M059J (cell line): ENCODE measurements around the gene NTRK3. TPM values are rescaled to one million over a fixed set of nuclear protein-coding genes. Genes with fewer than 3 reads are reported as not detected.
A peak's percentile ranks its signal among the peaks of the same experiment; 100 is the strongest.
"Not testable (repeated sequence)": the region's sequence is repeated elsewhere in the genome, so short reads cannot be mapped to it uniquely, and the experiment has no call there.

Experiments used
- DNase-seq: peaks from one replicate; pipeline ENCODE4 v3.0.0-alpha.2; 2012; ENCODE audit warnings: low read depth
- total RNA-seq: library from RNA; depleted of rRNA; stranded (reverse); fragments of >200 nt; shearing (Covaris generic); gene quantifications from 2 replicates; pipeline ENCODE4 v1.2.3, GENCODE V29; 2014

The NTRK3 gene
- total RNA-seq, 1 experiment from 2014 or later, result 0.86 TPM

DNA sequence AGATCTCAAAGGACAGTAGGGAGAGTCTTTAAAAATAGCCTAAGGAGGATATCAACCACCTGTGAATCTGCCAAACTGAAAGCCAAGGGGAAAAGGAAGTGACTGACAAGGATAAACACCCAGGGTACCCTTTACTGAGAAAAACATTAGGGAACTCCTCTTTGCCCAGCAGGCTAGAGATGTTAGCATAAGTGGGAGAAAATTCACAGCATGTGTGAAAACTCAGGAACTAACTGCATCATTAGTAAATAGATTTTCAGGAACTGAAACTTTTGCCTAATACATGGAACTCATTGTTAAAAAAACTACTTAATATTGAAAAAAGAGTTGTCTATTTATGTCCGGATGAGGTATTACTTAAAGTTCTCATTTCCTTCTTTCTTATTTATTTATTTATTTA, 375.5 kb downstream of the NTRK3 start:
- DNase-seq, result no peak

DNA sequence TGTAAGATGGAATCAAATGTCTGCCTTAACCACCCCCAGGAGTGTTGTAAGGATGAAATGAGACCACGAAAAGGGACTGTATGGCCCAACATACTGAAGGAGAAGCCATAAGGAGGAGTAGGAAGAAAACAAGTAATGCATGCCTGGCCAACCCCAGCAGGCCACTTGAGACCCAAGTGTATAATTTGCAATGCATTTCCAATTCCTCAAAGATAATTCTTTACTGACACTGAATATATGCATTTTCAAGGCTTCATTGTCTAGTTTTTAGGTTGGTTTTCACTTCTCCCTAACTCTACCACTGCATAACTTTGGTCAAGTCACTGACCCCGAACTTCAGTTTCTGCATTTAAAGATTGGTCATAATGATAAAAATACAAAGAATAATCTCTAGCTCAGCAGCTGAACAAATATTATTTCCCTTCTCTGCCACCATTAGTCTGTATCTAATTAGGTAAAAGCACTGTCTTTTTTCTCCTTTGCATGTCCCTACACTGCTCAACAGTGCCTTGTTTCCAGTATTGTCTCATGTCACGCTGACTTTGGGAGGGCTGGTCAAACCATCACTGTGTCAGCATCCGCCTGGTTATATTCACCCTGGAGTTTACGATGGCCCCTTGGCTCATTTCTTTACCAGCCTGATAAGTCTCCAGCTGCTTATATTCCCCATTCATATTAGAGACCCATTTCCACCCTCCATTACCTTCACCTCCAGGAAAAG, 378.6 kb downstream of the NTRK3 start:
- no peak for DNase-seq

DNA sequence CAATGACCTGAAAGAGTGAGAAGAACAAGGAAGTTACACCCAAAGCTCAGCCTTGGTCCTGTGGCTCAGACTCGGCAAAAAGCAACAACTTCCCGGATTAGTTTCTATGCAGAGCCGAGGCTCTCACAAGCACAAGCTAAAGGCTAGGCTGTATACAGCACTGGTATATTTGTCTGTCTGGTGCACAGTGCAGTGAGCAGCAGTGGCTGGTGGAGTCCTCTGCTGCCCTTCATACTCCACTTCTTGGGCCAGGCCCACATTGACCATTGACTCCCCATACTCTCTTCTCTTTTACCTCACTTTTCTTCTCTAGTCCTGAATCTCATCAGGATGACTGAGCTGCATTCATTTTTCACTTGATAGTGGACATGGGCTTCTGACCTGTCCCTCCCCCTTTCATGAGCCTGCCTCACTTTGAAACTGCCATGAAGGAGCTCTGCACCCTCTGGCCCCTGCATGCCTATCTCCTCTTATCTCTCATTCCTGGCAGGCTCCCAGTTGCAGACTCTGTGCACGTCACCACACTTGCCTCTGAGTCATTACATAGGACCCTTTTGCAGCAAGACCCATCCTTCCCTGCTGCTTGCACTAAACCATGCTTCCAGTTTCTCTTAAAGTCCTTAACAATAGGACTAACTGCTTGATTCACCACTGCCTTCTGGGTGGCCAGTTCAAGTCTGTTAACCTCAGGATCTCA, 379.3 kb downstream of the NTRK3 start:
- DNase-seq, result peak; percentile 91

DNA sequence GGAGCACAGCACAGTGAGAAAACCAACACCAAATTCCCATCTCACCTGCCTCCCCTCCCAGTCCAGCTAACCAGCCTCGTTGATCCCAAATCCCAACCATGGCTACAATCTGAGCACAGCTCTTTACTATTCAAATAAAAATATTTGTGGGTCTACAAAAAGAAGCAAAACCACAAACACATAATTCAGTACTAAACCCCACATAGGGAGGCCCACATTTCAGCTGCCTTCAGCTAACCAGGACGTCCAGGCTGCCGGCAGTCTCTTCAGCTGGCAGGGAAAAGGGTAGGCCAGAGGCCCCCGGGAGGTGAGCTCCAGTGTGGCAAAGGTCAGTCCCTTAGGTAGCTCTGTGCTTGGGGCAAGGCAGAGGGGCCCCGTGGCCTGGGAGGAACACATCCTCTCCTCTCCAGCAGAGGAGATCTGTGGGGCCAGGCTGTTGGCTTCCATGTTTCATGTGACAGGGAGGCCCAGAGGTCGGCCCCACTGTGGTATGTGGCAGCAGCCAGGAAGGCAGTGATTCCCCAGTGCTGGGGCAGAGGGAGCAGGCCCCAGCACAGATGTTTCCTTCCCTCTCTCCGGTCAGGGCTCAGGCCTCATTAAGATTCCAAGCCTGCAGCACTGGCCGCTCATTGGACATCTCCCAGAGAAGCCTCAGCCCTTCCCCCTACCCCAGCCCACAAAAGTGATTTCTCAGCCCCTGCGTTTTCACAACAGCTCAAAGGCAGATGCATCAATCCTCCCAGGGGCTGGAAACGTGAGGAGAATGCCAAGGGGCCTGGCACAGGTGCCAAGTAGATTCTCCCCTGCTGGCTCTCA, 381.4 kb downstream of the NTRK3 start:
- DNase-seq, result peak; percentile 87

DNA sequence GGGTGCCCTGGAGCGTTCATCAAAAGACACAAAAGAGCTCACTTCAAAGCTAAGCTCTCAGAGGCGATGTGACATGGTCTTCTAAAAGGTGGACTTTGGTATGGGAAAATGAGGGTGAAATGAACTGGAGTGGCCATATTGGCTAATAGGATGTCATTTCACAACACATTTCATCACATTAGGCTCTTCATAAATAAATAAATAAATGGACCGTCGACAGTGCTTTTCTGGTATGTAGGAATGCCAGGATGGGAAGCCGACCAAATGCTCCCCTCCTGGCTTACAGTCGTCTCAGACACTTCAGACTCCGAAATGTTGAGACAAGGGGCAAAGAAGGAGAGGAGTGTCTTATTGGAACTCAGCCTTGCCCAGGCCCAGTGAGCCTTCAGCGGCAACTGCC, 383.0 kb downstream of the NTRK3 start:
- no peak for DNase-seq

DNA sequence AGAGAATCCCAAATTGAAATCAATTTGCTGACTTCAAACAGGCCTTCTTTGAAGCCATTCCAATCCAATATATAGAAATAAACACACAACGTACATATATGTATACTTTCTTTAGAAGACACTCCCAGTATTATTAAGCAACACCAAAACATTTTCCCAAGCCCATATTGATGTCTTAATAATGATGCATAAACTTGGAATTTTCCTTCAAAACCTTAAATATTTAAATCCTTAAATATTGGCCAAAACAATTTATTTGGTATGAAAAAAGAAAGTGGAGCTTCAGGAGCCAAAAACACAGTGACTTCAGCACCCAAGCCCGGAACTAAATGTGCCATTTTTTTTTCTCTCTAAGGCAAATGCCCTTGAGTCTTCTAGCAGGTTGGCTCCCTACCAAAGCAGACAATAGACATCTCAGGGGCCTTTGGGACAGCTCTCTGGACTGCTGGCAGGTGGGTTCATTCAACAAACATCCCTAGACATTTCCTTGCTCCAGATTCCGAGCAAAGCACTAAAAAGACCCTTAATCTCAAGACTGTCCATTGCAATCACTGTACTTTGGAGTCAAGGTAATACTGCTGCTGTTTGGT, 384.7 kb downstream of the NTRK3 start:
- DNase-seq, result peak; percentile 52

DNA sequence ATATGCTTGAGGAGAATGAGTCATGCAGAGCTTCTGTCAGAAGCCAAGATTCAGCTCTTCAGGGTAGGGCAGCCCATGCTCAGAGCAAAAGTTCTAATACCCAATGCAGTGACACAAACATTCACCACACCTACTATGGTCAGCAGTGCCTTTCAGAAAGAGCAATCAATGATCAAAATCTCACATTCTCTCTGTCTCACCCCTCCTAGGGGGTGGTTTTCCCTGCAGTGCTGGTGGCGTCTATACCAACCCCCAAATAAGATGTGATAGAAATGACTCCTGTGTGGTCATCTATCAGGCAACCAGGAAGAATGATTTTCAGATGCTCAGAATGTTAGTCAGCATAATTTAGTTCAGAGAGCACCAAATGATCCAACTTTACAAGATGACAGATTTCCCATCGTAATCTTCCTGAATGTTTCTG, 385.3 kb downstream of the NTRK3 start:
- peak; percentile 76 for DNase-seq

DNA sequence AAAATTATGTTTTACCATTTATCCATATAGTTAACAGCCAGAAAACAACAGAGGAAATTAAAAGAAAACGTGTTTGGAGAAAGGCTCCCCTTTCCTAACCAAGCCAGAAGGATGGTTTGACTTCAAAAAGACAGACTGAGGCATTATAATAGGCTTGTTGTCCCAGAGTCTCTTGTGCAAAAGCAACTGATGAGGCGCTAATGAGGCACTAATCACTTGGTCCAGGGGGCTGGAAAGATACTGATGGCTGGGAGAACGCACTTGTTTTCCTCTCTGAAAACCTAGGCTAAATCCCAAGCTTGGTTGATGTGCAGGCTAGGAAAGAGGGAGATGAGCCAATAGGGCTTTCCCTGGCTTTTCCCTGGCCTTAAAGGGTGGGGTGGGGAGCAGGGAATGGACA, 389.6 kb downstream of the NTRK3 start:
- DNase-seq, result no peak

DNA sequence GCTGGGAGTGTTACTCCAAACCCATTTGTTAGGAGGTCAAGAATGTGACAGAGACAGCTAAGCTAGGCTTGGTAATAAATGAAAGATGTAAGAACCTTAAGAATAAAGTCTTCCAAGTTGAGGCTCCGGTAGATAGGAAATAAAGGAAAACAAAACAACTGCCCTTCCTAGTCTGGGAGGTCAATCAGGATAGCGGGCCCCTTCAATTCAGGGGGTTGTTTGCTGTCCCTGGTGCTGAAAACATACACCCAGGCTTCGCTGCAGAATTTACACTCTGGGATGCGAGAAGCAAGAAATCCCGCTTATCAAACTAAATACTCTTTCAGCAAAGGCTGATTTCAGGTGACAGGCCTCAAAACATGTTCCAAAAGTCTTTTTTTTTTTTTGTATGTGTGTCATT, 393.4 kb downstream of the NTRK3 start:
- DNase-seq, result peak; percentile 28

DNA sequence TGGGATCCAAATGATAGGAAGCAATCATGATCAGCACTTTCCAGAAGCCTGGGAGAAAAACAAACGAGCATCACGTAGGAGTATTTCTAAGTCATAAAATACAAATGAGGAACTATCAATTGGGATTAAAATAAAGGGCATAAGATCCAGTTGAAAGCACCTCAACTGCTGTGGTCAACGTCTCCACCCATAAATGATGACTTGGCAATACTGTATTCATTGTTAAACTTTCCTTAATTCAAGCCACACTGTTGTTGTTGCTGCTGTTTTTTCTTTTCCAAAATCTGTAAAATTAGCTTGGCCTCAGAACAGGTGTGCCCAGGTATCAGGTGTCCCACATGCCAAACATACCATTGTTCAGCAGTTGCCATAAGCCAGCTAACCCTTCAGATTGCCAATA, 395.8 kb downstream of the NTRK3 start:
- no peak for DNase-seq

DNA sequence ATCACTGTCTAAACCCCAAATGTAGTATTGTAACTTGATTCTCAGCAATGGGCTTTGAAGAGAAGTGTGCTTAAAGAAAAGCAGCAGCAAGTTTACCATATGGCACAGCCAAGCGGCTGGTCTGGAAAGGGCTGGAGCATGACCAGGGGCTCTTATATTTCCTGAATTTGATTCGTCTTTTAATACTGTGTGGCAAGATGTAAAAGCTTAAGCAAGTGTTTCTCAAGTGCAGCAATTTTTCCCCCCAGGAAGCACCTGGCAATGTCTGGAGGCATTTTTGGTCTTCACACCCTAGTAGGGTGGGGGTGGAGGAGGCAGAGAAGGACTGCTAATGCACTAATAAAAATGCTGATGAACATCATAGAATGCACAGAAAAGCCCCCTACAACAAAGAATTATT, 397.9 kb downstream of the NTRK3 start:
- DNase-seq, result no peak

DNA sequence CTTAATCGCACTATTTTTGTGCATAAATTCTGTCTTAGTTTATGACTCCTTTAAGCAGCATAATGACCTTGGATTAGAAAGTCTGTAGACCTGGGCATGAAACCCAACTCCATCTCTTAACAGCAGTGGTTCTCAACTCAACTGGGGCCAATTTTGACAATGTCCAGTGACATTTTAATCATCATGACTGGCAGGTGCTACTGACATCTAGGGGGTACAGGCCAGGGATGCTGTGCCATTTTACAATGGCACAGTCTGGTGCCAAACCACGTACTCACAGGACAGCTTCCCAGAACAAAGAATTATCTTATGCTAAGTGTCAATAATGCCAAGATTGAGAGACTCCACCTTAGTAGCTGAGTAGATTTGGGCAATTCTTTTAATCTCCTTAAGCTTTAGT, 405.0 kb downstream of the NTRK3 start:
- no peak for DNase-seq

DNA sequence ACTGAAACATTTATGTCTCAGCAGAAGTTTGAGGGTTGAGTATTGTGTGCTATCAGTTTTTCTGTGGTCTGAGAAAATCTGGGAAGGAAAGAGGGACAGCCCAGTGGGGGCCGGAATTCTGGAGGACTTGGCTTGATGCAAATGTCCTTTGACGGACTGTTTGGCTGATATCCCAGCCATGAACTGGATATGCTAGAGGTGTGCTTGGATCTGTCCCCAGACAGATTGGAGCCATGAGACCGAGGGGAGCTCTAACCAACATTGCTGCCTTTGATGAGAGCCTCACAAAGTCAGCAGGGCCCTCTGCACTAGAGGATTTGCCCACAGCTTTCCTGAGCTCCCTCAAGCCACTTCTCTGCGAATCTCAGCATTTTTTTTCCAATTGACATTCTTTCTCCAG, 405.6 kb downstream of the NTRK3 start:
- peak; percentile 72 for DNase-seq

DNA sequence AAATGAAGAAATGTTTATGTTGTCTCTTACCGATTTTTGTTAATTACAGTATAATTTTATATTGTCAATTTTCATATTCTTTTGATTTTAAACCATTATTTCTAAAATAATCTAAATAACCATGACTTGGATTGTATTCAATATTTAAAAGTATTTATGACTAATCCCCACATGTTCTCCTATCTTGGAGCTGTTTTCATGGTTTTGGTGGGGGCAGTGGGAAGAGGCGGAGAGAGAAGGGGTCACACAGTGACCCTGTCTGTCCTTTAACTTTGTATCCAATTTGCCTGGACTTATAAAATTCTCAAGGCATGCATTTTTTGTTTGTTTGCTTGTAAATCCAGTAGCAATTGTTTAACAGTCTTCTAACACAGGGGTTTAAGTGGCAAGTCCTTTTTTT, 407.4 kb downstream of the NTRK3 start:
- peak; percentile 26 for DNase-seq

DNA sequence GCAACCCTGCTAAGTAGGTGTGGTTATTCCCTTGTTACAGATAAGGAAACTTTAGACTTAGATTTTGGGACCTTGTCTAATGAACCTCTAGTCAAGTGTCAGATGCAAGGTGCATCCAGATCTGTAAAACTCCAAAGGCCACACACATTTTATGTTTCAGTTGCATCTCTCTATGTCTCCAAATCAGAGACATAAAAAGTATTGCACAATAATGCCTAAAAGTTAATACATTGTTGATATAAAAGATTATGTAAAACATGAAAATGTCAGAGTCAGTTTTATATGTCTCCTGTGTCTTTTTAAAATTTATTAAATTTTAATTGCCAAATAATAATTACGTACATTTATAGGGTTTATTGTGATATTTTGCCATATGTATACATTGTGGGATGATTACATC, 408.5 kb downstream of the NTRK3 start:
- no peak for DNase-seq

DNA sequence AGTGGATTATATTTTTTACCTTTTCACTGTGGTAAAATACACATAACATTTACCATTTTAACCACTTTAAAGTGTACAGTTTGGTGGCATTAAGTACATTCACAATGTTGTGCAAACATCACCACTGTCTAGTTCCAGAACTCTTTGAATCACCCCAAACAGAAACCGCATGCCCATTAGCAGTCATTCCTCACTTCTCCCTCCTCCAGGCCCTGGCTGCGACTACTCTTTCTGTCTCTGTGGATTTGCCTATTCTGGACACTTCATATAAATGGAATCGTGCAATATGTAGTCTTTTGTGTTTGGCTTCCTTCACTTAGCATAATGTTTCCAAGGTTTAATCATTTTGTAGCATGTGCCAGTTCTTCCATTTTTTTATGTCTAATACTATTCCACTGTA, 409.8 kb downstream of the NTRK3 start:
- peak; percentile 43 for DNase-seq

DNA sequence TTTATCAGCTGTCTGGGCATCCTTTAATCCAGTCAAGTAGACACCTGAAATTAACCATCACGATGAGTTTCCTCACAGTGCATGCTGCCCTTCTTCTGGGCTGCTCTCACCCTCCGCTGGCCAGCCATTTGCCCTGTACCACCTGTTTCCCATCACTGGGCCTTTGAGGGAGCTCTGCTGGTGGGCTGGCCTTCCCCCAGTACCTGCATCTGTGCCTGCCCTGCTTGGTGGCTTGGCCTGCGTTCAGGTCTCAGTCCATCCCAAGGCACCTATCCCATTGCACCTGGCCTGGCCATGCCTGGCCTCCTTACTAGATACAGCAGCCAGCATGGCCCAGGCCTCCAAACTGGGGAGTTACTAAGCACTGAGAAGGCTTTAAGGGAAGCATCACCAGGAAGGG, 413.2 kb downstream of the NTRK3 start:
- no peak for DNase-seq

DNA sequence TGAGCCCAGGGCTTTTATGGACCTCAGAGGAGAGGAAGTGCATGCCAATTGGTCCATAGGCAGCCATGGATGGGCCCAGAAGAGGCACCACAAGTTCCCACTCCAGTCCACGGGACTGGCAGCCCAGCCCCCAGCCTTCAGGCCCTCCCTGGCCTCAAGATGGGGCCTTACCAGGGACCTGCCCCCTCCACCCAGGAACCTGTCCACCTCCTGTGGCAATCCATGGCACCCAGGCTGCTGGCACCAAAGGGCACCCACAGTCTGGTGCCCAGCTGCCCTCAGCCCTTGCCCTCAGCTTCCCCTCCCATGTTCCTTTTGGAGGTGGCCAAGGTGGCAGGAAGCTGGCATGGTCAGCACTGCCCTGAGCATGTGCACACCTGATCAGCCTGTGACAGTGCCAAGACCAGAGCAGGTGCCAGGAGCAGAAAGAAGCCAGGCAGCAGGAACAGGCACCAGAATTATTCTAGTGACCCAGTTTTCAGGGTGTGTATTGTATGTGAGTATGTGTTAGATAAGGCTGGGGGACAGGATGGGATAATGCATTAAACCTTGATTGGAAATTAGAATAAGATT, 415.0 kb downstream of the NTRK3 start:
- DNase-seq, result no peak

DNA sequence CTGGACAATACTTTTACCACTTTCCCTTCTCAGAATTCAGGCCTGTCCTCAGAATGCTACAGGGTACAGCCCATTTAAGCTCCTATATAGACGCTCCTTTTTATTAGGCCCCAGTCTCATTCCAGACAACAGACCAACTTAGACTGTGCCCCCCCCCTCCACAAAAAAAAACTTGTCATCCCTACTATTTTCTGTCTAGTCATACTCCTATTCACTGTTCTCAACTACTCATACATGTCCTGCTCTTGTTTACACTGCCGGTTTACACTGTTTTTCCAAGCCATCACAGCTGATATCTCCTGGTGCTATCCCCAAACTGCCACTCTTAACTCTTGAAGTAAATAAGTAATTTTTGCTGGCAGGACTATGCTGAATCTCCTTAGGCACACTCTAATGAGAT, 420.7 kb downstream of the NTRK3 start:
- not testable (repeated sequence) for DNase-seq

DNA sequence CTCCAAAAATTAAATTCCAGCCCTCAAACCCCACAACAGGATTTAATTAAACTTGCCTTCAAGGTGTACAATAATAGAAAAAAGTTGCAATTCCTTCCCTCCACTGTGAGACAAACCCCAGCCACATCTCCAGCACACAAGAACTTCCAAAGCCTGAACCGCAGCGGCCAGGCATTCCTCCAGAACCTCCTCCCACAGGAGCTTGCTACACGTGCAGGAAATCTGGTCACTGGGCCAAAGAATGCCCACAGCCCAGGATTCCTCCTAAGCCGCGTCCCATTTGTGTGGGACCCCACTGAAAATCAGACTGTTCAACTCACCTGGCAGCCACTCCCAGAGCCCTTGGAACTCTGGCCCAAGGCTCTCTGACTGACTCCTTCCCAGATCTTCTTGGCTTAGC, 423.2 kb downstream of the NTRK3 start:
- DNase-seq, result peak; percentile 25

DNA sequence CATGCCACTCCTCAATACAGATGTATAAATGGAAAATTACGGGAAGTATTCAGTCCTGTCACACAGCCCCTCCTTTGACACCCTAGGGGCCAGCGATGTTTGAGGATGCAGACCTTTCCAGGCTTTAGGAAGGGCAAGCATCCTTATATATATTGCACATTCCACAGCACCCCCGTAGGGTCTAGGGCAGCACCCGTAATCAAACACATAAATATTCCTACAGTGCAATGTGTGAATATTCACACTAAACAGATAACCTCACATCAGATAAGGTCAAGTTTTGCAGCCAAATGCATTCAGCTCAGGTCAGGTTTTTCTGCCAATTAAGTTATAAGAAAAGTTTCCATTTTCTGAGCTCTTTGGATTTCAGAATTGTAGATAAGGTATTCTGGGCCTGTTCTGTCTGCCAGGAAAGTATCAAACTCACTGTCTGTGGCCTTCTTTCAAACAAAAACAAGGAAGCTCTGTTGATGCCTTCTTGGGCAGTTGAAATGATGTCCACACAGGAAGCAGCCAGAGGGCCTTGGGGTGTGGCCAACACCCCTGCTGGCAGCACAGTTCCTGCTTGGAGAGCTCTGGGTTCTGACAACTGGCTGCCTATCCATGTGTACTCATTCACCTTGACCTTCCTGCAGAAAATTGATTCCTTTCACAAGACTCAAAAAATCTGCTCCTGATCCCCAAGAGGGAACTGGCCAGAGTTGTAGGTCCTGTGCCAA, 427.0 kb downstream of the NTRK3 start:
- peak; percentile 32 for DNase-seq
